ENCODE data around the gene FNIP1. TPM values are rescaled to one million over a fixed set of nuclear protein-coding genes. Genes with fewer than 3 reads are reported as not detected.

FNIP1 gene
- polyA plus RNA-seq, 1 of the 3 experiments (the other 2 are of a cell fraction): 2.4 TPM

GRCh38 chr5:131613423-131613822 lies 183.4 kb downstream of the FNIP1 start:
- peaks cover 0 to 10% of the 10 kb centered on the region in 2 experiments; a peak in 1 of 4 replicates for H3K4me1 ChIP-seq (ENCODE audit: control insufficient read depth in 1 of 2, insufficient read depth in 2 of 2, low read depth in 1 of 2, low read length in 1 of 2)
- no peaks in the 10 kb centered on the region for H4K20me1 ChIP-seq (ENCODE audit: insufficient read depth)
- H3K27me3 ChIP-seq (ENCODE audit: insufficient read depth): no peaks in the 10 kb centered on the region
- TF ChIP-seq ZBTB33 (IDR thresholded peaks at IDR 0.05; ENCODE audit: borderline replicate concordance, low read depth) (no peak), FOSL2 (IDR thresholded peaks at IDR 0.05; ENCODE audit: borderline replicate concordance, low read depth) (no peak), NFIC (IDR thresholded peaks at IDR 0.05; ENCODE audit: borderline replicate concordance) (no peak), RXRA (IDR thresholded peaks at IDR 0.05; ENCODE audit: borderline replicate concordance, low read depth) (no peak), CHD2 (IDR thresholded peaks at IDR 0.05; ENCODE audit: low read length, partially characterized antibody) (no peak), YY1 (IDR thresholded peaks at IDR 0.05; ENCODE audit: low read depth) (no peak), FOXJ3 (CRISPR knock-in tag; IDR thresholded peaks at IDR 0.05) (no peak), EZH2phosphoT487 (IDR thresholded peaks at IDR 0.05; ENCODE audit: borderline replicate concordance, low read depth) (no peak), USF1 (IDR thresholded peaks at IDR 0.05; ENCODE audit: borderline replicate concordance, low read depth) (no peak), MAX (IDR thresholded peaks at IDR 0.05; ENCODE audit: low read depth) (no peak), TAF1 (IDR thresholded peaks at IDR 0.05; ENCODE audit: borderline replicate concordance, low read depth, low read length) (no peak)
- H3K9me3 ChIP-seq: no peaks in the 10 kb centered on the region
- no peak overlapping the region for H2AFZ ChIP-seq (ENCODE audit: low read depth)
- no peak overlapping the region for H3K4me2 ChIP-seq
- peaks cover 20% of the 10 kb centered on the region for H3F3A ChIP-seq (replicated peaks; ENCODE audit: insufficient read depth)
- no peaks in the 10 kb centered on the region for H3K9me2 ChIP-seq
- no peak for DNase-seq
- H3K36me3 ChIP-seq (replicated peaks in 1 of 2; ENCODE audit: control insufficient read depth in 1 of 2, insufficient read depth in 2 of 2, low read length in 1 of 2): no peaks in the 10 kb centered on the region
- no peak overlapping the region for H3K9ac ChIP-seq
- ChIA-PET CTCF (interaction anchor here (1.0 to 2.3 kb wide), 2 partner anchors 24 to 184 kb away, joined by 3 to 14 read pairs; partner anchors contain the start of gene FNIP1), POLR2A (no interaction called here)
- H3K79me2 ChIP-seq (ENCODE audit: insufficient read depth): peaks cover 88% of the 10 kb centered on the region
- H3K4me3 ChIP-seq (ENCODE audit: low read depth in 2 of 2, low read length in 1 of 2): no peak overlapping the region
- no peak overlapping the region for H3K27ac ChIP-seq (ENCODE audit: low read depth in 2 of 2, low read length in 1 of 2)

- H3F3A ChIP-seq (replicated peaks; ENCODE audit: insufficient read depth): peaks cover 20% of the 10 kb centered on the region
- H3K36me3 ChIP-seq (replicated peaks in 1 of 2; ENCODE audit: control insufficient read depth in 1 of 2, insufficient read depth in 2 of 2, low read length in 1 of 2): no peaks in the 10 kb centered on the region
- peak overlapping the region; percentile 16 to 72; a peak in 3 of 4 replicates for H3K27ac ChIP-seq (ENCODE audit: low read depth in 2 of 2, low read length in 1 of 2)
- TF ChIP-seq MEF2A (IDR thresholded peaks at IDR 0.05; ENCODE audit: borderline replicate concordance, low read depth): no peak
- no peak for TF ChIP-seq PBX3 (IDR thresholded peaks at IDR 0.05)
- TF ChIP-seq JUND (IDR thresholded peaks at IDR 0.05): no peak
- no peak for TF ChIP-seq RAD21 (IDR thresholded peaks at IDR 0.05; ENCODE audit: low read length)
- no peak for TF ChIP-seq FOSL2 (IDR thresholded peaks at IDR 0.05; ENCODE audit: borderline replicate concordance, low read depth)
- TF ChIP-seq TAF1 (IDR thresholded peaks at IDR 0.05; ENCODE audit: borderline replicate concordance, low read depth, low read length): no peak
- no peak for TF ChIP-seq RXRA (IDR thresholded peaks at IDR 0.05; ENCODE audit: borderline replicate concordance, low read depth)
- no peak for TF ChIP-seq IRF3 (IDR thresholded peaks at IDR 0.05; ENCODE audit: low read depth, low read length)
- H3K4me3 ChIP-seq (ENCODE audit: low read depth in 2 of 2, low read length in 1 of 2): no peak overlapping the region
- peaks cover 0 to 10% of the 10 kb centered on the region in 2 experiments; a peak in 1 of 4 replicates for H3K4me1 ChIP-seq (ENCODE audit: control insufficient read depth in 1 of 2, insufficient read depth in 2 of 2, low read depth in 1 of 2, low read length in 1 of 2)
- POLR2A ChIA-PET: no interaction called here
- H2AFZ ChIP-seq (ENCODE audit: low read depth): no peak overlapping the region
- no peaks in the 10 kb centered on the region for H4K20me1 ChIP-seq (ENCODE audit: insufficient read depth)
- H3K79me2 ChIP-seq (ENCODE audit: insufficient read depth): peaks cover 87% of the 10 kb centered on the region
- H3K4me2 ChIP-seq: peak overlapping the region; percentile 25
- no peak overlapping the region for H3K9ac ChIP-seq
- H3K27me3 ChIP-seq (ENCODE audit: insufficient read depth): no peaks in the 10 kb centered on the region
- no peaks in the 10 kb centered on the region for H3K9me2 ChIP-seq
- DNase-seq: no peak
- H3K9me3 ChIP-seq: no peaks in the 10 kb centered on the region
- CTCF ChIA-PET: no interaction called here
- WGBS (ENCODE audit: low lambda C conversion rate): 96% methylated on average over 2 of the region's 2 CpGs
Measured at GRCh38 chr5:131611064-131611381, 185.8 kb downstream of the FNIP1 start.
